HG03066 (cell line): ENCODE data around the gene IRX2.

Source experiments
- ATAC-seq: cut with Tn5 transposase; IDR thresholded peaks from one replicate; pipeline ENCODE4 v1.9.1; 2021; ENCODE audit warnings: low read depth; ENCODE audit not compliant: unreplicated experiment

The IRX2 gene

GRCh38 chr5:2751592-2752021 lies at the start of gene IRX2:
Gene IRX2 (minus strand): TSS chr5:2751677. CDS start chr5:2751413, 264 bp downstream.
- ATAC-seq, result no peak

GRCh38 chr5:2800035-2800434 lies 48.6 kb upstream of the IRX2 start:
- ATAC-seq, result no peak

GRCh38 chr5:2797981-2798380 lies 46.5 kb upstream of the IRX2 start:
- no peak for ATAC-seq

- no peak for ATAC-seq
Observed at GRCh38 chr5:2797160-2797559, 45.7 kb upstream of the IRX2 start.

GRCh38 chr5:2783223-2783622 lies 31.7 kb upstream of the IRX2 start:
- no peak for ATAC-seq

- no peak for ATAC-seq
Observed at GRCh38 chr5:2782658-2783057, 31.2 kb upstream of the IRX2 start.

- no peak for ATAC-seq
Observed at GRCh38 chr5:2780421-2781171, 29.1 kb upstream of the IRX2 start.

- no peak for ATAC-seq
Observed at GRCh38 chr5:2779459-2779858, 28.0 kb upstream of the IRX2 start.

GRCh38 chr5:2776337-2777302 lies 25.1 kb upstream of the IRX2 start:
- ATAC-seq, result no peak

- ATAC-seq, result no peak
Observed at GRCh38 chr5:2773327-2773726, 21.9 kb upstream of the IRX2 start.

- no peak for ATAC-seq
Observed at GRCh38 chr5:2767089-2767488, 15.6 kb upstream of the IRX2 start.

GRCh38 chr5:2764581-2764980 lies 13.1 kb upstream of the IRX2 start:
- ATAC-seq, result no peak

- no peak for ATAC-seq
Observed at GRCh38 chr5:2763533-2763794, 12.0 kb upstream of the IRX2 start.

- no peak for ATAC-seq
Observed at GRCh38 chr5:2762744-2763532, 11.5 kb upstream of the IRX2 start.

- no peak for ATAC-seq
Observed at GRCh38 chr5:2761921-2762488, 10.5 kb upstream of the IRX2 start.

GRCh38 chr5:2759696-2760461 lies 8.4 kb upstream of the IRX2 start:
- no peak for ATAC-seq

- no peak for ATAC-seq
Observed at GRCh38 chr5:2759091-2759490, 7.6 kb upstream of the IRX2 start.

GRCh38 chr5:2758632-2759031 lies 7.2 kb upstream of the IRX2 start:
- ATAC-seq, result no peak

GRCh38 chr5:2757563-2758351 lies 6.3 kb upstream of the IRX2 start:
- ATAC-seq, result no peak
